ENCODE data around the gene HAP1. TPM values are rescaled to one million over a fixed set of nuclear protein-coding genes. Genes with fewer than 3 reads are reported as not detected.

HAP1 gene
- total RNA-seq, 1 donor from 2014 or later = 0.96 TPM

DNA sequence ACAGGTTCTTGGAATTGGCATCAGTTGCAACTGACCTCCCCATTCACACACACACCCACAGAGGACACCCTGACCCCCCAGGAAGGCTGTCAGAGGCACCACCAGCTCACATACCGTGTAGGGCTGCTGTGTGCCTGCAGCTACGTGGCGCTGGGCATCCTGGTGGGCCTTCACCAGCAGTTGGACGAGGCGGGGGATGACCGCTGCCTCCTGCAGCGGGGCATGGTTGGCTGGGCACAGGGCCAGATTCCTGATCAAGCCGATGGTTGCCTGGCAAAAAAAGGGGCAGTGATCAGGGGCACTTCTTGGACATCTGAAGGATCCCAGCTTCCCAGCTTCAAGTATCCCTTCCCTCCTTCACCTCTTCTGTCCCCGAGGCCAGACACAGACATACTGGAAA lies 24.2 kb upstream of the HAP1 start:
- Histone ChIP-seq H3K4me3 (ENCODE audit: low read depth, low read length) (no peak overlapping the region), H3K27me3 (ENCODE audit: control insufficient read depth, insufficient read depth, low read length) (no peaks in the 10 kb centered on the region), H3K36me3 (ENCODE audit: control insufficient read depth, insufficient read depth, low read length) (peaks cover 10% of the 10 kb centered on the region)
- TF ChIP-seq, protein P1, sequence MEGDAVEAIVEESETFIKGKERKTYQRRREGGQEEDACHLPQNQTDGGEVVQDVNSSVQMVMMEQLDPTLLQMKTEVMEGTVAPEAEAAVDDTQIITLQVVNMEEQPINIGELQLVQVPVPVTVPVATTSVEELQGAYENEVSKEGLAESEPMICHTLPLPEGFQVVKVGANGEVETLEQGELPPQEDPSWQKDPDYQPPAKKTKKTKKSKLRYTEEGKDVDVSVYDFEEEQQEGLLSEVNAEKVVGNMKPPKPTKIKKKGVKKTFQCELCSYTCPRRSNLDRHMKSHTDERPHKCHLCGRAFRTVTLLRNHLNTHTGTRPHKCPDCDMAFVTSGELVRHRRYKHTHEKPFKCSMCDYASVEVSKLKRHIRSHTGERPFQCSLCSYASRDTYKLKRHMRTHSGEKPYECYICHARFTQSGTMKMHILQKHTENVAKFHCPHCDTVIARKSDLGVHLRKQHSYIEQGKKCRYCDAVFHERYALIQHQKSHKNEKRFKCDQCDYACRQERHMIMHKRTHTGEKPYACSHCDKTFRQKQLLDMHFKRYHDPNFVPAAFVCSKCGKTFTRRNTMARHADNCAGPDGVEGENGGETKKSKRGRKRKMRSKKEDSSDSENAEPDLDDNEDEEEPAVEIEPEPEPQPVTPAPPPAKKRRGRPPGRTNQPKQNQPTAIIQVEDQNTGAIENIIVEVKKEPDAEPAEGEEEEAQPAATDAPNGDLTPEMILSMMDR (IDR thresholded peaks at IDR 0.05; ENCODE audit: insufficient read depth, low read length, poor library complexity, severe bottlenecking) = no peak
- DNase-seq (ENCODE audit: low read depth) = no peak

GRCh38 chr17:41754066-41754465 lies 19.6 kb upstream of the HAP1 start:
- DNase-seq (ENCODE audit: low read depth) = no peak
- peaks cover 7% of the 10 kb centered on the region for H3K36me3 ChIP-seq (ENCODE audit: control insufficient read depth, insufficient read depth, low read length)
- TF ChIP-seq, protein P1 (IDR thresholded peaks at IDR 0.05; ENCODE audit: insufficient read depth, low read length, poor library complexity, severe bottlenecking) = no peak

GRCh38 chr17:41751288-41751687 lies 16.8 kb upstream of the HAP1 start:
- Histone ChIP-seq H3K36me3 (ENCODE audit: control insufficient read depth, insufficient read depth, low read length) (peaks cover 4% of the 10 kb centered on the region), H3K27me3 (ENCODE audit: control insufficient read depth, insufficient read depth, low read length) (no peaks in the 10 kb centered on the region), H3K4me3 (ENCODE audit: low read depth, low read length) (no peak overlapping the region)
- TF ChIP-seq, protein P1 (IDR thresholded peaks at IDR 0.05; ENCODE audit: insufficient read depth, low read length, poor library complexity, severe bottlenecking) = no peak
- no peak for DNase-seq (ENCODE audit: low read depth)

More at GRCh38 chr17:41754066-41754465, 19.6 kb upstream of the HAP1 start:
- Histone ChIP-seq H3K4me3 (ENCODE audit: low read depth, low read length) (no peak overlapping the region), H3K27me3 (ENCODE audit: control insufficient read depth, insufficient read depth, low read length) (no peaks in the 10 kb centered on the region)

DNA sequence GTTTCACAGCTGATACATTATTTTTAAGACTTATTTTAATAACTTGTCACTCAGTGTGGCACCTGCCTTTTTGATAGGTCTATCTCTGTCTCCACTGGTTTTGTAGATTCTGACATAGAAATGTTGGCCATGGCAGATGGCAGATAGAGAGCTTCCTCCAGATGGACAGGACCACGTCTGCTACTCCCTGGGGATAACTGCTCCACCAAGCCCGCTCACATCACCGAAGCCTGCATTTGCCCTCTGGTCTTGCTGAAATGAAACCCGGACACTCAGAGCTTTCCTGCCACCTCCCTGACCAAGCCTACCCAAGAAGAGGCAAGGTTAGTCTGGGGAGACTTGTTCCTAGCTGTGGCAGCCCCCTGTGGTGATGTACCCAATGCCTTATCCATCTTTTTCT lies 16.4 kb upstream of the HAP1 start:
- TF ChIP-seq, protein P1 (IDR thresholded peaks at IDR 0.05; ENCODE audit: insufficient read depth, low read length, poor library complexity, severe bottlenecking) = no peak
- Histone ChIP-seq H3K27me3 (ENCODE audit: control insufficient read depth, insufficient read depth, low read length) (no peaks in the 10 kb centered on the region), H3K36me3 (ENCODE audit: control insufficient read depth, insufficient read depth, low read length) (peaks cover 4% of the 10 kb centered on the region), H3K4me3 (ENCODE audit: low read depth, low read length) (no peak overlapping the region)
- DNase-seq (ENCODE audit: low read depth) = no peak

DNA sequence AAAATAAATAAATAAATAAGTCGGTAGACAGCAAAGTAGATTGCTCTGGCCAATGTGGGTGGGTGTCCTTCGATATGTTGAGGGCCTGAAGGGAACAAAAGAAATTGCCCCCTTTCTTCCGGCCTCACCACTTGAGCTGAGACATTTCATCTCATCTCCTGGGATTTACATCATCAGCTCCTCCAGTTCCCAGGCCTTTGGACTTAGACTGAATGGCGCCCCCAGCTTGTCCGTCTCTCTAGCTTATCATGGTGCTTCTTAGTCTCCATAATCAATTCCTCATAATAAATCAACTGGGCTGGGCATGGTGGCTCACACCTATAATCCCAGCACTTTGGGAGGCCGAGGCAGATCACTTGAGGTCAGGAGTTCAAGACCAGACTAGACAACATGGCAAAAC lies 13.8 kb upstream of the HAP1 start:
- no peak overlapping the region for H3K4me3 ChIP-seq (ENCODE audit: low read depth, low read length)
- TF ChIP-seq, protein P1 (IDR thresholded peaks at IDR 0.05; ENCODE audit: insufficient read depth, low read length, poor library complexity, severe bottlenecking) = no peak
- H3K27me3 ChIP-seq (ENCODE audit: control insufficient read depth, insufficient read depth, low read length) = no peaks in the 10 kb centered on the region
- no peaks in the 10 kb centered on the region for H3K36me3 ChIP-seq (ENCODE audit: control insufficient read depth, insufficient read depth, low read length)
- no peak for DNase-seq (ENCODE audit: low read depth)

GRCh38 chr17:41741709-41742108 lies 7.3 kb upstream of the HAP1 start:
- Histone ChIP-seq H3K4me3 (ENCODE audit: low read depth, low read length) (no peak overlapping the region), H3K27me3 (ENCODE audit: control insufficient read depth, insufficient read depth, low read length) (peaks cover 5% of the 10 kb centered on the region), H3K36me3 (ENCODE audit: control insufficient read depth, insufficient read depth, low read length) (no peaks in the 10 kb centered on the region)
- TF ChIP-seq, protein P1 (IDR thresholded peaks at IDR 0.05; ENCODE audit: insufficient read depth, low read length, poor library complexity, severe bottlenecking) = no peak
- DNase-seq (ENCODE audit: low read depth) = no peak

Measured in kidney epithelial cell (primary cell).